ENCODE results near the gene OR2V1.
"Not testable (repeated sequence)": the region's sequence is repeated elsewhere in the genome, so short reads cannot be mapped to it uniquely, and the experiment has no call there.

OR2V1 gene

GRCh38 chr5:181108578-181109165, 22.3 kb downstream of the OR2V1 start:
- Histone ChIP-seq H3K4me3 (ENCODE audit: low read depth in 1 of 2, low read length in 2 of 2) (no peak overlapping the region), H3K27me3 (ENCODE audit: control insufficient read depth in 1 of 2, insufficient read depth in 2 of 2, low read length in 2 of 2) (peaks cover 9 to 36% of the 10 kb centered on the region in 2 donors), H3K36me3 (ENCODE audit: insufficient read depth, low read length) (no peaks in the 10 kb centered on the region), H3K27ac (ENCODE audit: low read depth, low read length) (no peak overlapping the region), H3K9me3 (ENCODE audit: low read length) (no peaks in the 10 kb centered on the region), H3K9ac (ENCODE audit: low read length) (no peak overlapping the region), H3K4me1 (ENCODE audit: insufficient read depth, low read length) (no peaks in the 10 kb centered on the region)

- Histone ChIP-seq H3K9ac (ENCODE audit: low read length) (no peak overlapping the region), H3K27me3 (ENCODE audit: control insufficient read depth in 1 of 2, insufficient read depth in 2 of 2, low read length in 2 of 2) (peaks cover 9 to 36% of the 10 kb centered on the region in 2 donors), H3K27ac (ENCODE audit: low read depth, low read length) (no peak overlapping the region), H3K9me3 (ENCODE audit: low read length) (no peaks in the 10 kb centered on the region), H3K36me3 (ENCODE audit: insufficient read depth, low read length) (no peaks in the 10 kb centered on the region), H3K4me1 (ENCODE audit: insufficient read depth, low read length) (no peaks in the 10 kb centered on the region), H3K4me3 (ENCODE audit: low read depth in 1 of 2, low read length in 2 of 2) (no peak overlapping the region)
Observed at GRCh38 chr5:181107699-181108098, 23.3 kb downstream of the OR2V1 start.

- Histone ChIP-seq H3K36me3 (ENCODE audit: insufficient read depth, low read length) (no peaks in the 10 kb centered on the region), H3K27ac (ENCODE audit: low read depth, low read length) (no peak overlapping the region), H3K27me3 (ENCODE audit: control insufficient read depth in 1 of 2, insufficient read depth in 2 of 2, low read length in 2 of 2) (peaks cover 9 to 27% of the 10 kb centered on the region in 2 donors), H3K4me3 (ENCODE audit: low read depth in 1 of 2, low read length in 2 of 2) (no peak overlapping the region), H3K4me1 (ENCODE audit: insufficient read depth, low read length) (no peaks in the 10 kb centered on the region), H3K9ac (ENCODE audit: low read length) (no peak overlapping the region), H3K9me3 (ENCODE audit: low read length) (no peaks in the 10 kb centered on the region)
Observed at GRCh38 chr5:181105391-181106025, 25.5 kb downstream of the OR2V1 start.

- not testable (repeated sequence) for H3K36me3 ChIP-seq (ENCODE audit: insufficient read depth, low read length)
- peaks cover 14 to 31% of the 10 kb centered on the region in 2 donors for H3K27me3 ChIP-seq (ENCODE audit: control insufficient read depth in 1 of 2, insufficient read depth in 2 of 2, low read length in 2 of 2)
Observed at GRCh38 chr5:181104606-181105390, 26.2 kb downstream of the OR2V1 start.

GRCh38 chr5:181104259-181104568, 26.8 kb downstream of the OR2V1 start:
- H3K4me1 ChIP-seq (ENCODE audit: insufficient read depth, low read length); H3K36me3 ChIP-seq (ENCODE audit: insufficient read depth, low read length); H3K4me3 ChIP-seq (ENCODE audit: low read depth in 1 of 2, low read length in 2 of 2); H3K9me3 ChIP-seq (ENCODE audit: low read length); H3K27ac ChIP-seq (ENCODE audit: low read depth, low read length); H3K9ac ChIP-seq (ENCODE audit: low read length): not testable (repeated sequence)
- peaks cover 20 to 31% of the 10 kb centered on the region in 2 donors for H3K27me3 ChIP-seq (ENCODE audit: control insufficient read depth in 1 of 2, insufficient read depth in 2 of 2, low read length in 2 of 2)

More at GRCh38 chr5:181104606-181105390, 26.2 kb downstream of the OR2V1 start:
- not testable (repeated sequence) for H3K9me3 ChIP-seq (ENCODE audit: low read length); H3K9ac ChIP-seq (ENCODE audit: low read length); H3K27ac ChIP-seq (ENCODE audit: low read depth, low read length); H3K4me1 ChIP-seq (ENCODE audit: insufficient read depth, low read length); H3K4me3 ChIP-seq (ENCODE audit: low read depth in 1 of 2, low read length in 2 of 2)

- H3K9ac ChIP-seq (ENCODE audit: low read length); H3K9me3 ChIP-seq (ENCODE audit: low read length); H3K36me3 ChIP-seq (ENCODE audit: insufficient read depth, low read length); H3K4me3 ChIP-seq (ENCODE audit: low read depth in 1 of 2, low read length in 2 of 2); H3K27ac ChIP-seq (ENCODE audit: low read depth, low read length); H3K4me1 ChIP-seq (ENCODE audit: insufficient read depth, low read length): not testable (repeated sequence)
- H3K27me3 ChIP-seq (ENCODE audit: control insufficient read depth in 1 of 2, insufficient read depth in 2 of 2, low read length in 2 of 2): peaks cover 22 to 25% of the 10 kb centered on the region in 2 donors
Observed at GRCh38 chr5:181101930-181102674, 28.9 kb downstream of the OR2V1 start.

- H3K27ac ChIP-seq (ENCODE audit: low read depth, low read length); H3K36me3 ChIP-seq (ENCODE audit: insufficient read depth, low read length); H3K4me1 ChIP-seq (ENCODE audit: insufficient read depth, low read length); H3K9ac ChIP-seq (ENCODE audit: low read length); H3K4me3 ChIP-seq (ENCODE audit: low read depth in 1 of 2, low read length in 2 of 2); H3K9me3 ChIP-seq (ENCODE audit: low read length): not testable (repeated sequence)
- peaks cover 19 to 25% of the 10 kb centered on the region in 2 donors for H3K27me3 ChIP-seq (ENCODE audit: control insufficient read depth in 1 of 2, insufficient read depth in 2 of 2, low read length in 2 of 2)
Observed at GRCh38 chr5:181101030-181101641, 29.8 kb downstream of the OR2V1 start.

- H3K27ac ChIP-seq (ENCODE audit: low read depth, low read length): no peak overlapping the region
Observed at GRCh38 chr5:181100121-181100875, 30.7 kb downstream of the OR2V1 start.

GRCh38 chr5:181099602-181100086, 31.3 kb downstream of the OR2V1 start:
- H3K27me3 ChIP-seq (ENCODE audit: control insufficient read depth in 1 of 2, insufficient read depth in 2 of 2, low read length in 2 of 2): peaks cover 19 to 21% of the 10 kb centered on the region in 2 donors
- H3K4me1 ChIP-seq (ENCODE audit: insufficient read depth, low read length): no peaks in the 10 kb centered on the region
- no peaks in the 10 kb centered on the region for H3K9me3 ChIP-seq (ENCODE audit: low read length)
- no peak overlapping the region for H3K4me3 ChIP-seq (ENCODE audit: low read depth in 1 of 2, low read length in 2 of 2)
- H3K27ac ChIP-seq (ENCODE audit: low read depth, low read length): no peak overlapping the region
- H3K9ac ChIP-seq (ENCODE audit: low read length): no peak overlapping the region
- no peaks in the 10 kb centered on the region for H3K36me3 ChIP-seq (ENCODE audit: insufficient read depth, low read length)

More at GRCh38 chr5:181100121-181100875, 30.7 kb downstream of the OR2V1 start:
- no peak overlapping the region for H3K4me3 ChIP-seq (ENCODE audit: low read depth in 1 of 2, low read length in 2 of 2)
- H3K27me3 ChIP-seq (ENCODE audit: control insufficient read depth in 1 of 2, insufficient read depth in 2 of 2, low read length in 2 of 2): peaks cover 19 to 21% of the 10 kb centered on the region in 2 donors
- H3K36me3 ChIP-seq (ENCODE audit: insufficient read depth, low read length): no peaks in the 10 kb centered on the region
- H3K4me1 ChIP-seq (ENCODE audit: insufficient read depth, low read length): no peaks in the 10 kb centered on the region
- H3K9me3 ChIP-seq (ENCODE audit: low read length): no peaks in the 10 kb centered on the region
- no peak overlapping the region for H3K9ac ChIP-seq (ENCODE audit: low read length)

- no peak overlapping the region for H3K27ac ChIP-seq (ENCODE audit: low read depth, low read length)
- H3K4me3 ChIP-seq (ENCODE audit: low read depth in 1 of 2, low read length in 2 of 2): no peak overlapping the region
- H3K4me1 ChIP-seq (ENCODE audit: insufficient read depth, low read length): no peaks in the 10 kb centered on the region
- H3K9ac ChIP-seq (ENCODE audit: low read length): no peak overlapping the region
- H3K9me3 ChIP-seq (ENCODE audit: low read length): no peaks in the 10 kb centered on the region
- peaks cover 16 to 19% of the 10 kb centered on the region in 2 donors for H3K27me3 ChIP-seq (ENCODE audit: control insufficient read depth in 1 of 2, insufficient read depth in 2 of 2, low read length in 2 of 2)
- no peaks in the 10 kb centered on the region for H3K36me3 ChIP-seq (ENCODE audit: insufficient read depth, low read length)
Observed at GRCh38 chr5:181098762-181099601, 32.0 kb downstream of the OR2V1 start.

Data from muscle layer of colon (tissue), 2 donors.